22Rv1 (cell line): Measurements from ENCODE around the gene FBLN5.

Source experiments
- ZFX ChIP-seq: fragments of 450-650 bp; IDR thresholded peaks from 2 replicates; pipeline ENCODE4 v1.6.1; 2017; ENCODE audit warnings: antibody characterized with exemption, borderline replicate concordance
- TF ChIP-seq, protein P1 (sequence below): fragments of 450-650 bp; IDR thresholded peaks from 2 replicates; pipeline ENCODE4 v1.5.1; 2017; ENCODE audit warnings: mild to moderate bottlenecking

DNA sequence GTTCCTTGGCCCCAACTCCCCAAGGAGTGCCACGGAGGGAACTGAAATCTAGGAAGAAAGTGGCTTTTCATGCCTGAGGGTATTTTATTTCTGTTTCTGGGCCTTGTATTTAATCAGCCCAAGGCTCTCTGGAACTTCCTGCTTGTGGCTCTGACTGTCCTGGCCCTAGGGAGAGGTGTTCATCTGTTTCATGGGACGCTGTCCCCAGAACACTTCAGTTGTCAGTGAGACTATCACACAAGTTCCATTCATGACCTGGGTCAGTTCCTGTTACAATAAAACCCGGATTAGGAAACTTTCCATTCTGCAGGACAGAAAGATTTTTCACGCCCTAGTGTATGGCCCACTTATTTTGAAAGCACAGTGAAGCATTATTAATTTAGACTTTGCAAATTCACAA is 61.7 kb downstream of the FBLN5 start:
- TF ChIP-seq, protein P1, sequence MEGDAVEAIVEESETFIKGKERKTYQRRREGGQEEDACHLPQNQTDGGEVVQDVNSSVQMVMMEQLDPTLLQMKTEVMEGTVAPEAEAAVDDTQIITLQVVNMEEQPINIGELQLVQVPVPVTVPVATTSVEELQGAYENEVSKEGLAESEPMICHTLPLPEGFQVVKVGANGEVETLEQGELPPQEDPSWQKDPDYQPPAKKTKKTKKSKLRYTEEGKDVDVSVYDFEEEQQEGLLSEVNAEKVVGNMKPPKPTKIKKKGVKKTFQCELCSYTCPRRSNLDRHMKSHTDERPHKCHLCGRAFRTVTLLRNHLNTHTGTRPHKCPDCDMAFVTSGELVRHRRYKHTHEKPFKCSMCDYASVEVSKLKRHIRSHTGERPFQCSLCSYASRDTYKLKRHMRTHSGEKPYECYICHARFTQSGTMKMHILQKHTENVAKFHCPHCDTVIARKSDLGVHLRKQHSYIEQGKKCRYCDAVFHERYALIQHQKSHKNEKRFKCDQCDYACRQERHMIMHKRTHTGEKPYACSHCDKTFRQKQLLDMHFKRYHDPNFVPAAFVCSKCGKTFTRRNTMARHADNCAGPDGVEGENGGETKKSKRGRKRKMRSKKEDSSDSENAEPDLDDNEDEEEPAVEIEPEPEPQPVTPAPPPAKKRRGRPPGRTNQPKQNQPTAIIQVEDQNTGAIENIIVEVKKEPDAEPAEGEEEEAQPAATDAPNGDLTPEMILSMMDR, result no peak
- no peak for TF ChIP-seq ZFX
